Islet of Langerhans (tissue), 1 donor: ENCODE results near the gene SPC25.
"Not testable (repeated sequence)": the region's sequence is repeated elsewhere in the genome, so short reads cannot be mapped to it uniquely, and the experiment has no call there.

Source experiments
- FAIRE-seq: peaks from one replicate; lab custom pipeline; 2011; peaks lifted over from hg19 to GRCh38; lab: Jason Lieb, UNC

The SPC25 gene

GRCh38 chr2:168901003-168901402, 10.8 kb upstream of the SPC25 start, which contains the start of gene G6PC2:
TSS of gene G6PC2 (plus strand) at chr2:168901291. CDS start at chr2:168901332, 41 bp downstream.
- FAIRE-seq: no peak

GRCh38 chr2:168897449-168897848, 7.2 kb upstream of the SPC25 start:
- FAIRE-seq: peak; percentile 65

- no peak for FAIRE-seq
These were observed 6.6 kb upstream of the SPC25 start for GRCh38 chr2:168896783-168897182.

GRCh38 chr2:168895771-168896170, 5.5 kb upstream of the SPC25 start:
- no peak for FAIRE-seq

GRCh38 chr2:168894720-168895119, 4.5 kb upstream of the SPC25 start:
- FAIRE-seq: no peak

GRCh38 chr2:168894101-168894500, 3.9 kb upstream of the SPC25 start:
- FAIRE-seq: no peak

- no peak for FAIRE-seq
These were observed 2.1 kb upstream of the SPC25 start for GRCh38 chr2:168892327-168892726.

GRCh38 chr2:168889635-168890005, 610 bp downstream of the SPC25 start:
- FAIRE-seq: no peak

- no peak for FAIRE-seq
These were observed 5.3 kb downstream of the SPC25 start for GRCh38 chr2:168884975-168885374.

- not testable (repeated sequence) for FAIRE-seq
These were observed 8.1 kb downstream of the SPC25 start for GRCh38 chr2:168882163-168882562.

- FAIRE-seq: no peak
These were observed 15.7 kb downstream of the SPC25 start for GRCh38 chr2:168874368-168875054.

GRCh38 chr2:168870824-168871223, 19.4 kb downstream of the SPC25 start:
- not testable (repeated sequence) for FAIRE-seq

GRCh38 chr2:168870369-168870768, 19.9 kb downstream of the SPC25 start:
- FAIRE-seq: not testable (repeated sequence)

- not testable (repeated sequence) for FAIRE-seq
These were observed 23.1 kb downstream of the SPC25 start for GRCh38 chr2:168867164-168867563.

- no peak for FAIRE-seq
These were observed 32.1 kb downstream of the SPC25 start for GRCh38 chr2:168858146-168858545.

GRCh38 chr2:168855601-168856000, 34.6 kb downstream of the SPC25 start:
- FAIRE-seq: peak; percentile 13

GRCh38 chr2:168854651-168855050, 35.6 kb downstream of the SPC25 start:
- FAIRE-seq: no peak

- no peak for FAIRE-seq
These were observed 36.8 kb downstream of the SPC25 start for GRCh38 chr2:168853471-168853870.

- no peak for FAIRE-seq
These were observed 37.7 kb downstream of the SPC25 start for GRCh38 chr2:168852481-168852880.

- no peak for FAIRE-seq
These were observed 38.4 kb downstream of the SPC25 start for GRCh38 chr2:168851674-168852320.

GRCh38 chr2:168850846-168851245, 39.4 kb downstream of the SPC25 start:
- no peak for FAIRE-seq

GRCh38 chr2:168849610-168850009, 40.6 kb downstream of the SPC25 start:
- FAIRE-seq: peak; percentile 60

- FAIRE-seq: no peak
These were observed 42.0 kb downstream of the SPC25 start for GRCh38 chr2:168848225-168848624.

- FAIRE-seq: no peak
These were observed 47.0 kb downstream of the SPC25 start for GRCh38 chr2:168843253-168843652.
